ENCODE measurements around the gene PIM1. TPM values are rescaled to one million over a fixed set of nuclear protein-coding genes. Genes with fewer than 3 reads are reported as not detected.

The PIM1 gene
- total and polyA plus RNA-seq, 9 of the 15 experiments (the other 6 are each of a cell fraction or from before 2014, with no cell fraction given): 19.0 to 789 (median 212) TPM

- TF ChIP-seq GATAD2B (IDR thresholded peaks at IDR 0.05; ENCODE audit: borderline replicate concordance): no peak
- no peak for TF ChIP-seq ZNF316 (IDR thresholded peaks at IDR 0.05)
- no peak for TF ChIP-seq NR2C2 (CRISPR knock-in tag; IDR thresholded peaks at IDR 0.05)
- TF ChIP-seq NR2C2 (tag; IDR thresholded peaks at IDR 0.05): peak; percentile 59
- peak; percentile 21 for TF ChIP-seq ZNF589 (CRISPR knock-in tag; IDR thresholded peaks at IDR 0.05; ENCODE audit: low read depth)
- TF ChIP-seq ZBTB43 (CRISPR knock-in tag; IDR thresholded peaks at IDR 0.05): no peak
- TF ChIP-seq CAMTA2 (CRISPR knock-in tag; conservative IDR thresholded peaks at IDR 0.05): peak; percentile 98
- TF ChIP-seq MEF2D (tag; conservative IDR thresholded peaks at IDR 0.05; ENCODE audit: low read depth): no peak
- TF ChIP-seq MTA3 (IDR thresholded peaks at IDR 0.05; ENCODE audit: borderline replicate concordance): no peak
- no peak for TF ChIP-seq EZH2 (IDR thresholded peaks at IDR 0.05; ENCODE audit: borderline replicate concordance, low read depth, low read length)
- TF ChIP-seq CBFB (CRISPR knock-in tag; IDR thresholded peaks at IDR 0.05): no peak
- no peak for TF ChIP-seq LCOR (CRISPR knock-in tag; IDR thresholded peaks at IDR 0.05)
- TF ChIP-seq HLTF (IDR thresholded peaks at IDR 0.05): no peak
- TF ChIP-seq KDM1A (IDR thresholded peaks at IDR 0.05): no peak
- peak; percentile 65 for TF ChIP-seq HDAC2 (IDR thresholded peaks at IDR 0.05)
- TF ChIP-seq ZBTB33 (CRISPR knock-in tag; IDR thresholded peaks at IDR 0.05): no peak
- no peak for TF ChIP-seq ADNP (tag; IDR thresholded peaks at IDR 0.05)
- TF ChIP-seq PRPF4 (IDR thresholded peaks at IDR 0.05; ENCODE audit: insufficient read depth, low read depth, low read length, poor library complexity, severe bottlenecking): no peak
- no peak for TF ChIP-seq SPI1 (IDR thresholded peaks at IDR 0.05; ENCODE audit: borderline replicate concordance, low read depth, low read length)
- no peak for TF ChIP-seq HINFP (tag; conservative IDR thresholded peaks at IDR 0.05; ENCODE audit: low read depth)
- peak; percentile 61 for TF ChIP-seq FUS (optimal IDR thresholded peaks at IDR 0.05; ENCODE audit: low read depth, low read length)
- TF ChIP-seq, protein P1, sequence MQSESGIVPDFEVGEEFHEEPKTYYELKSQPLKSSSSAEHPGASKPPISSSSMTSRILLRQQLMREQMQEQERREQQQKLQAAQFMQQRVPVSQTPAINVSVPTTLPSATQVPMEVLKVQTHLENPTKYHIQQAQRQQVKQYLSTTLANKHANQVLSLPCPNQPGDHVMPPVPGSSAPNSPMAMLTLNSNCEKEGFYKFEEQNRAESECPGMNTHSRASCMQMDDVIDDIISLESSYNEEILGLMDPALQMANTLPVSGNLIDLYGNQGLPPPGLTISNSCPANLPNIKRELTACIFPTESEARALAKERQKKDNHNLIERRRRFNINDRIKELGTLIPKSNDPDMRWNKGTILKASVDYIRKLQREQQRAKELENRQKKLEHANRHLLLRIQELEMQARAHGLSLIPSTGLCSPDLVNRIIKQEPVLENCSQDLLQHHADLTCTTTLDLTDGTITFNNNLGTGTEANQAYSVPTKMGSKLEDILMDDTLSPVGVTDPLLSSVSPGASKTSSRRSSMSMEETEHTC (IDR thresholded peaks at IDR 0.05): no peak
- TF ChIP-seq NFXL1 (CRISPR knock-in tag; IDR thresholded peaks at IDR 0.05): peak; percentile 83; the same call in 1 of the 2 replicates
- TF ChIP-seq BDP1 (IDR thresholded peaks at IDR 0.05; ENCODE audit: insufficient read depth, insufficient read length): no peak
Measured at GRCh38 chr6:37175332-37176267, 5.6 kb downstream of the PIM1 start (continued).
